ENCODE measurements around the gene NFKBIE. TPM values are rescaled to one million over a fixed set of nuclear protein-coding genes. Genes with fewer than 3 reads are reported as not detected.

Gene NFKBIE
- total RNA-seq, 1 experiment from 2014 or later, result 9.7 TPM

DNA sequence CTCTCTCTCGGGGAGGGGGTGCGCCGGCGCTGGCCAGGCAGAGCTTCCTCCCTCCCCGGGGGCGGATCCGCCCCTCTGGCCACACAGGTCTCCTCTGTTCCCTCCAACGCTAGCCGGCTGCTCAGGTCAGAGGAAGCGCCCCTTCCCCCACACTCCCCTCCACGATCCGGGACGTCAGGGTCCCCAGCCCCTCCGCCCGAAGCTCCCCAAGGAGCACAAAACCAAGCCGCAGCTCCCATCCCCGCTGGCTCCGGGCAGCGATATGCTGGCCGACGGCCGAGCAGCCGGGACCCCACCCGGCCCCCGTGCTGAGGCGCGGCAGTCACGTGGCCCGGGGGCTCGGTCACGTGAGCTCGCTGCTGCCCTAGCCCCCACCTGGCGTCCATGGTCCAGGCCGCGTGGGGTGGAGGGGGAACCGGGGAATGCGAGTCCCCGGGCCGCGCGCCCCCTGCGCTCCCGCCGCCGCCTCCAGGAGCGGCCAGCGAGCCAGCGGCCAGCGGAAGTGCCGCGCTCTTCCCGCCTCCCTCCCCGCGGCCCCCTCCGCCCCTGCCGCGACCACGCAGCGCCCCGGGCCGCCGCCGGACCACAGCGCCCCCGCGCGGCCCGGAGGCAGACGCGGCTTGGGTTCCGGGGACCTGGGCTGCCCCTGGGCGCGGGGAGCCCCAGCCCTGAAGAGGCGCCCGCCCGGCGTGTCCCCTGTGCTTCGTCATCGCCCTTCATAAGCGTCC lies 8.2 kb downstream of the NFKBIE start, which contains the start of gene SLC35B2:
SLC35B2 (minus strand) TSS at position 504 of the 728 bp plus-strand sequence; CDS start at position 386, 118 bp downstream.
- H2AFZ ChIP-seq (ENCODE audit: low read length), result no peak within 1 kb of the TSS
- WGBS (ENCODE audit: extremely low coverage, insufficient read length, low lambda C conversion rate), result no CpG with 5 or more reads among the region's 80 CpGs
- H2BK15ac ChIP-seq (ENCODE audit: low read depth, low read length), result no peak within 1 kb of the TSS
- H4K91ac ChIP-seq (ENCODE audit: insufficient read length, low read depth, low read length), result no peak within 1 kb of the TSS
- no peak within 1 kb of the TSS for H2BK120ac ChIP-seq (ENCODE audit: low read depth, low read length, poor library complexity, severe bottlenecking)
- TF ChIP-seq, protein P1, sequence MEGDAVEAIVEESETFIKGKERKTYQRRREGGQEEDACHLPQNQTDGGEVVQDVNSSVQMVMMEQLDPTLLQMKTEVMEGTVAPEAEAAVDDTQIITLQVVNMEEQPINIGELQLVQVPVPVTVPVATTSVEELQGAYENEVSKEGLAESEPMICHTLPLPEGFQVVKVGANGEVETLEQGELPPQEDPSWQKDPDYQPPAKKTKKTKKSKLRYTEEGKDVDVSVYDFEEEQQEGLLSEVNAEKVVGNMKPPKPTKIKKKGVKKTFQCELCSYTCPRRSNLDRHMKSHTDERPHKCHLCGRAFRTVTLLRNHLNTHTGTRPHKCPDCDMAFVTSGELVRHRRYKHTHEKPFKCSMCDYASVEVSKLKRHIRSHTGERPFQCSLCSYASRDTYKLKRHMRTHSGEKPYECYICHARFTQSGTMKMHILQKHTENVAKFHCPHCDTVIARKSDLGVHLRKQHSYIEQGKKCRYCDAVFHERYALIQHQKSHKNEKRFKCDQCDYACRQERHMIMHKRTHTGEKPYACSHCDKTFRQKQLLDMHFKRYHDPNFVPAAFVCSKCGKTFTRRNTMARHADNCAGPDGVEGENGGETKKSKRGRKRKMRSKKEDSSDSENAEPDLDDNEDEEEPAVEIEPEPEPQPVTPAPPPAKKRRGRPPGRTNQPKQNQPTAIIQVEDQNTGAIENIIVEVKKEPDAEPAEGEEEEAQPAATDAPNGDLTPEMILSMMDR (conservative IDR thresholded peaks at IDR 0.05), result peak; percentile 73
- H3K4me2 ChIP-seq (ENCODE audit: insufficient read depth, insufficient read length, low read length), result peak within 1 kb of the TSS; percentile 90
- H2AK5ac ChIP-seq (ENCODE audit: insufficient read length, low read length), result no peak within 1 kb of the TSS
- Mint-ChIP-seq H3K27me3 (ENCODE audit: low read depth) (peaks cover 11% of the 10 kb centered on the region), H3K9me3 (no peaks in the 10 kb centered on the region), H3K4me1 (peaks cover 35% of the 10 kb centered on the region in 2 experiments), H3K27ac (peak within 1 kb of the TSS; percentile 85 to 98 (median 92)), H3K4me3 (peak within 1 kb of the TSS; percentile 88 to 90), H3K36me3 (ENCODE audit: insufficient read depth in 1 of 3, low read depth in 3 of 3) (peaks cover 20 to 58% (median 43%) of the 10 kb centered on the region in 3 experiments)
- H2BK20ac ChIP-seq (ENCODE audit: low read depth, low read length, poor library complexity, severe bottlenecking), result no peak within 1 kb of the TSS
- no peaks in the 10 kb centered on the region for H3K9me3 ChIP-seq (ENCODE audit: control insufficient read depth, low read depth, low read length)
- H4K5ac ChIP-seq (ENCODE audit: insufficient read length, low read depth, low read length), result no peak within 1 kb of the TSS
- peak within 1 kb of the TSS; percentile 65 for H3K18ac ChIP-seq (ENCODE audit: insufficient read length, low read depth, low read length)
- peak within 1 kb of the TSS; percentile 68 for H3K9ac ChIP-seq (ENCODE audit: extremely low read depth, insufficient read length, low read length)
- H3T11ph ChIP-seq (ENCODE audit: low read length), result no peak within 1 kb of the TSS
- no peak within 1 kb of the TSS for H3K56ac ChIP-seq (ENCODE audit: insufficient read length, low read depth, low read length)
- no peaks in the 10 kb centered on the region for H3K27me3 ChIP-seq (ENCODE audit: insufficient read depth, low read length)
- H4K8ac ChIP-seq (replicated peaks; ENCODE audit: insufficient read length, low read depth, low read length), result no peak within 1 kb of the TSS
- H4K20me1 ChIP-seq (ENCODE audit: control insufficient read depth, insufficient read depth, insufficient read length), result no peaks in the 10 kb centered on the region
- H2BK12ac ChIP-seq (ENCODE audit: insufficient read length, low read depth, low read length), result no peak within 1 kb of the TSS
- no peak within 1 kb of the TSS for H3K4ac ChIP-seq (ENCODE audit: low read depth, low read length)
- H3K23ac ChIP-seq (ENCODE audit: insufficient read length, low read depth, low read length), result no peak within 1 kb of the TSS
- no peaks in the 10 kb centered on the region for H3K79me1 ChIP-seq (ENCODE audit: insufficient read depth, low read depth, low read length, poor library complexity, severe bottlenecking)
- H3K79me2 ChIP-seq (ENCODE audit: insufficient read depth, low read length), result no peaks in the 10 kb centered on the region
- no peak within 1 kb of the TSS for H2BK5ac ChIP-seq (ENCODE audit: insufficient read length, low read length)
- no peaks in the 10 kb centered on the region; the same call in 1 of the 2 replicates for H3K4me1 ChIP-seq (ENCODE audit: insufficient read depth, low read length)
- no peak within 1 kb of the TSS for H3K27ac ChIP-seq (ENCODE audit: insufficient read length, low read depth, low read length)
- peaks cover 6% of the 10 kb centered on the region for H3K23me2 ChIP-seq (ENCODE audit: insufficient read length, low read depth, low read length, poor library complexity, severe bottlenecking)
- DNase-seq, result peak; percentile 83
- peak within 1 kb of the TSS; percentile 84 for H3K14ac ChIP-seq (ENCODE audit: insufficient read depth, low read length)

Data from H9 (cell line).